NCI-H2029 treated with DMSO at 0.1 percent for 48 hours (cell line): ENCODE measurements around the gene UBE3D.
"Not testable (repeated sequence)": the region's sequence is repeated elsewhere in the genome, so short reads cannot be mapped to it uniquely, and the experiment has no call there.

ENCODE experiments used
- DNase-seq: peaks from one replicate; lab custom pipeline; 2025; lab: John Stamatoyannopoulos, UW

Gene UBE3D

GRCh38 chr6:82976179-82976578 is 89.5 kb downstream of the UBE3D start:
- DNase-seq, result no peak

GRCh38 chr6:82971877-82972460 is 93.7 kb downstream of the UBE3D start:
- no peak for DNase-seq

GRCh38 chr6:82970839-82971238 is 94.8 kb downstream of the UBE3D start:
- no peak for DNase-seq

GRCh38 chr6:82968708-82969107 is 96.9 kb downstream of the UBE3D start:
- no peak for DNase-seq

- no peak for DNase-seq
These were observed 102.3 kb downstream of the UBE3D start for GRCh38 chr6:82963191-82963925.

GRCh38 chr6:82959385-82959941 is 106.2 kb downstream of the UBE3D start:
- no peak for DNase-seq

GRCh38 chr6:82958551-82958950 is 107.1 kb downstream of the UBE3D start:
- DNase-seq, result no peak

GRCh38 chr6:82957868-82958245 is 107.8 kb downstream of the UBE3D start:
- DNase-seq, result no peak

- no peak for DNase-seq
These were observed 108.3 kb downstream of the UBE3D start for GRCh38 chr6:82957171-82957867.

GRCh38 chr6:82955841-82956240 is 109.8 kb downstream of the UBE3D start:
- no peak for DNase-seq

GRCh38 chr6:82954937-82955577 is 110.6 kb downstream of the UBE3D start:
- no peak for DNase-seq

- DNase-seq, result no peak
These were observed 111.3 kb downstream of the UBE3D start for GRCh38 chr6:82954356-82954755.

- DNase-seq, result no peak
These were observed 111.8 kb downstream of the UBE3D start for GRCh38 chr6:82953871-82954270.

- DNase-seq, result no peak
These were observed 113.7 kb downstream of the UBE3D start for GRCh38 chr6:82951935-82952334.

GRCh38 chr6:82951389-82951788 is 114.3 kb downstream of the UBE3D start:
- no peak for DNase-seq

GRCh38 chr6:82930915-82931314 is 134.7 kb downstream of the UBE3D start:
- not testable (repeated sequence) for DNase-seq

GRCh38 chr6:82924799-82925535 is 140.7 kb downstream of the UBE3D start:
- no peak for DNase-seq

GRCh38 chr6:82921258-82921657 is 144.4 kb downstream of the UBE3D start:
- no peak for DNase-seq

- DNase-seq, result no peak
These were observed 148.1 kb downstream of the UBE3D start for GRCh38 chr6:82917346-82918064.

- no peak for DNase-seq
These were observed 150.0 kb downstream of the UBE3D start for GRCh38 chr6:82915666-82916065.

- DNase-seq, result no peak
These were observed 151.1 kb downstream of the UBE3D start for GRCh38 chr6:82914511-82914910.
